ENCODE data around the gene KLHL29.
"Not testable (repeated sequence)": the region's sequence is repeated elsewhere in the genome, so short reads cannot be mapped to it uniquely, and the experiment has no call there.

The KLHL29 gene

GRCh38 chr2:23384551-23385343 lies at the start of gene KLHL29:
KLHL29 (plus strand) TSS chr2:23385179; CDS start chr2:23562197, 177,018 bp downstream.
- DNase-seq (ENCODE audit: low read depth) = peak; percentile 79

- no peak for DNase-seq (ENCODE audit: low read depth)
Observed at GRCh38 chr2:23335550-23335949, 49.4 kb upstream of the KLHL29 start.

- DNase-seq (ENCODE audit: low read depth) = no peak
Observed at GRCh38 chr2:23342075-23342474, 42.9 kb upstream of the KLHL29 start.

- no peak for DNase-seq (ENCODE audit: low read depth)
Observed at GRCh38 chr2:23346029-23346428, 39.0 kb upstream of the KLHL29 start.

- no peak for DNase-seq (ENCODE audit: low read depth)
Observed at GRCh38 chr2:23346781-23347180, 38.2 kb upstream of the KLHL29 start.

GRCh38 chr2:23347471-23348092 lies 37.4 kb upstream of the KLHL29 start:
- DNase-seq (ENCODE audit: low read depth) = no peak

GRCh38 chr2:23348093-23348481 lies 36.9 kb upstream of the KLHL29 start:
- not testable (repeated sequence) for DNase-seq (ENCODE audit: low read depth)

- DNase-seq (ENCODE audit: low read depth) = no peak
Observed at GRCh38 chr2:23349508-23349907, 35.5 kb upstream of the KLHL29 start.

- peak; percentile 20 for DNase-seq (ENCODE audit: low read depth)
Observed at GRCh38 chr2:23350041-23350791, 34.8 kb upstream of the KLHL29 start.

GRCh38 chr2:23350792-23351355 lies 34.1 kb upstream of the KLHL29 start:
- no peak for DNase-seq (ENCODE audit: low read depth)

GRCh38 chr2:23351388-23352141 lies 33.4 kb upstream of the KLHL29 start:
- DNase-seq (ENCODE audit: low read depth) = peak; percentile 86

GRCh38 chr2:23354554-23354953 lies 30.4 kb upstream of the KLHL29 start:
- no peak for DNase-seq (ENCODE audit: low read depth)

GRCh38 chr2:23355001-23355400 lies 30.0 kb upstream of the KLHL29 start:
- no peak for DNase-seq (ENCODE audit: low read depth)

- no peak for DNase-seq (ENCODE audit: low read depth)
Observed at GRCh38 chr2:23356711-23357110, 28.3 kb upstream of the KLHL29 start.

GRCh38 chr2:23359631-23360567 lies 25.1 kb upstream of the KLHL29 start:
- DNase-seq (ENCODE audit: low read depth) = no peak

GRCh38 chr2:23360571-23361125 lies 24.3 kb upstream of the KLHL29 start:
- peak; percentile 49 for DNase-seq (ENCODE audit: low read depth)

GRCh38 chr2:23361152-23361551 lies 23.8 kb upstream of the KLHL29 start:
- DNase-seq (ENCODE audit: low read depth) = peak; percentile 30

- DNase-seq (ENCODE audit: low read depth) = peak; percentile 9
Observed at GRCh38 chr2:23363268-23363667, 21.7 kb upstream of the KLHL29 start.

GRCh38 chr2:23363831-23364230 lies 21.1 kb upstream of the KLHL29 start:
- DNase-seq (ENCODE audit: low read depth) = peak; percentile 82

GRCh38 chr2:23366720-23367119 lies 18.3 kb upstream of the KLHL29 start:
- no peak for DNase-seq (ENCODE audit: low read depth)

All from EH (cell line).